Mesenchymal stem cell (in vitro differentiated cells and primary cell): ENCODE measurements around the gene MFRP.

Experiments
- DNase-seq: peaks from one replicate; pipeline ENCODE4 v3.0.0-alpha.2; 2013
- H2AFZ ChIP-seq: one replicate; pipeline ENCODE4 v1.6.1; 2013; ENCODE audit warnings: low read depth, mild to moderate bottlenecking, control low read depth, inconsistent platforms, low read length, moderate library complexity
- H2AK5ac ChIP-seq: 2 replicates; pipeline ENCODE4 v1.6.1; 2013; ENCODE audit warnings: low read length, moderate library complexity, mild to moderate bottlenecking, inconsistent platforms; ENCODE audit not compliant: severe bottlenecking
- H2BK120ac ChIP-seq: one replicate; pipeline ENCODE4 v1.6.1; 2013; ENCODE audit warnings: low read depth, mild to moderate bottlenecking, inconsistent platforms, low read length, moderate library complexity
- H2BK12ac ChIP-seq, 2 experiments: one replicate each; pipeline ENCODE4 v1.6.1; 2013; ENCODE audit warnings: inconsistent platforms in 2 of 2, low read length in 2 of 2, mild to moderate bottlenecking in 2 of 2, moderate library complexity in 2 of 2, control low read depth in 1 of 2
- H2BK15ac ChIP-seq: one replicate; pipeline ENCODE4 v1.6.1; 2013; ENCODE audit warnings: mild to moderate bottlenecking, low read depth, inconsistent platforms; ENCODE audit not compliant: poor library complexity, severe bottlenecking
- H2BK5ac ChIP-seq: 2 replicates; pipeline ENCODE4 v1.6.1; 2013; ENCODE audit warnings: low read depth, mild to moderate bottlenecking, low read length, control low read depth, inconsistent platforms; ENCODE audit not compliant: poor library complexity, severe bottlenecking
- H3K14ac ChIP-seq, 2 experiments: one replicate each; pipeline ENCODE4 v1.6.1; 2013; ENCODE audit warnings: inconsistent platforms in 2 of 2, low read length in 2 of 2, control low read depth in 1 of 2, mild to moderate bottlenecking in 1 of 2, moderate library complexity in 1 of 2
- H3K18ac ChIP-seq, 2 experiments: one replicate each; pipeline ENCODE4 v1.6.1; 2013; ENCODE audit warnings: inconsistent platforms in 2 of 2, low read length in 2 of 2, control low read depth in 1 of 2, low read depth in 1 of 2, mild to moderate bottlenecking in 1 of 2
- H3K23ac ChIP-seq, 2 experiments: one replicate each; pipeline ENCODE4 v1.6.1; 2013; ENCODE audit warnings: inconsistent platforms in 2 of 2, low read length in 2 of 2, mild to moderate bottlenecking in 2 of 2, moderate library complexity in 2 of 2, control low read depth in 1 of 2
- H3K27ac ChIP-seq: 2 replicates; pipeline ENCODE4 v1.5.1; 2013; ENCODE audit warnings: mild to moderate bottlenecking, moderate library complexity, low read length, control low read depth, inconsistent platforms; ENCODE audit not compliant: poor library complexity, severe bottlenecking
- H3K27me3 ChIP-seq, 2 experiments: 2 replicates each; pipeline versions ENCODE4 v1.6.1 to v1.7.0; 2013; ENCODE audit warnings: low read length in 2 of 2, mild to moderate bottlenecking in 2 of 2, moderate library complexity in 2 of 2, control low read depth in 1 of 2, inconsistent platforms in 1 of 2; ENCODE audit not compliant: control insufficient read depth in 1 of 2, insufficient read depth in 1 of 2
- H3K36me3 ChIP-seq, 2 experiments: 2 replicates each; pipeline versions ENCODE4 v1.6.1 to v1.7.0; 2013; ENCODE audit warnings: low read length in 2 of 2, control low read depth in 1 of 2, inconsistent platforms in 1 of 2, low read depth in 1 of 2, mild to moderate bottlenecking in 1 of 2; ENCODE audit not compliant: insufficient read depth in 2 of 2, control insufficient read depth in 1 of 2
- H3K4ac ChIP-seq, 2 experiments: one replicate each; pipeline ENCODE4 v1.6.1; 2013; ENCODE audit warnings: inconsistent platforms in 2 of 2, low read length in 2 of 2, mild to moderate bottlenecking in 2 of 2, moderate library complexity in 2 of 2, control low read depth in 1 of 2, low read depth in 1 of 2
- H3K4me1 ChIP-seq: 2 replicates; pipeline ENCODE4 v1.6.1; 2013; ENCODE audit warnings: low read depth, low read length, control low read depth; ENCODE audit not compliant: control insufficient read depth, insufficient read depth
- H3K4me2 ChIP-seq: 2 replicates; pipeline ENCODE4 v1.6.1; 2013; ENCODE audit warnings: low read length, mild to moderate bottlenecking, inconsistent platforms; ENCODE audit not compliant: poor library complexity, severe bottlenecking
- H3K4me3 ChIP-seq, 2 experiments: 2 replicates each; pipeline versions ENCODE4 v1.5.1 to v1.7.0; 2013; ENCODE audit warnings: low read length in 2 of 2, mild to moderate bottlenecking in 2 of 2, control low read depth in 1 of 2, low read depth in 1 of 2; ENCODE audit not compliant: insufficient read depth in 1 of 2
- H3K79me1 ChIP-seq: replicated peaks from 2 replicates; pipeline ENCODE4 v1.6.1; 2013; ENCODE audit warnings: mild to moderate bottlenecking, control low read depth, low read length, inconsistent platforms; ENCODE audit not compliant: poor library complexity, severe bottlenecking
- H3K9ac ChIP-seq: 2 replicates; pipeline ENCODE4 v1.7.0; 2013; ENCODE audit warnings: mild to moderate bottlenecking, low read length, moderate library complexity
- H3K9me3 ChIP-seq: 2 replicates; pipeline ENCODE4 v1.7.0; 2013; ENCODE audit warnings: mild to moderate bottlenecking, low read length; ENCODE audit not compliant: control insufficient read depth
- H4K8ac ChIP-seq: one replicate; pipeline ENCODE4 v1.6.1; 2013; ENCODE audit warnings: inconsistent platforms, mild to moderate bottlenecking, low read length, moderate library complexity
- H4K91ac ChIP-seq: one replicate; pipeline ENCODE4 v1.6.1; 2013; ENCODE audit warnings: mild to moderate bottlenecking, low read length, inconsistent platforms
- WGBS: methylation state at CpG from one replicate; pipeline ENCODE4 v1.1.7; 2013; ENCODE audit warnings: mixed read lengths; 5-methylcytosine and 5-hydroxymethylcytosine counted together

The MFRP gene

DNA sequence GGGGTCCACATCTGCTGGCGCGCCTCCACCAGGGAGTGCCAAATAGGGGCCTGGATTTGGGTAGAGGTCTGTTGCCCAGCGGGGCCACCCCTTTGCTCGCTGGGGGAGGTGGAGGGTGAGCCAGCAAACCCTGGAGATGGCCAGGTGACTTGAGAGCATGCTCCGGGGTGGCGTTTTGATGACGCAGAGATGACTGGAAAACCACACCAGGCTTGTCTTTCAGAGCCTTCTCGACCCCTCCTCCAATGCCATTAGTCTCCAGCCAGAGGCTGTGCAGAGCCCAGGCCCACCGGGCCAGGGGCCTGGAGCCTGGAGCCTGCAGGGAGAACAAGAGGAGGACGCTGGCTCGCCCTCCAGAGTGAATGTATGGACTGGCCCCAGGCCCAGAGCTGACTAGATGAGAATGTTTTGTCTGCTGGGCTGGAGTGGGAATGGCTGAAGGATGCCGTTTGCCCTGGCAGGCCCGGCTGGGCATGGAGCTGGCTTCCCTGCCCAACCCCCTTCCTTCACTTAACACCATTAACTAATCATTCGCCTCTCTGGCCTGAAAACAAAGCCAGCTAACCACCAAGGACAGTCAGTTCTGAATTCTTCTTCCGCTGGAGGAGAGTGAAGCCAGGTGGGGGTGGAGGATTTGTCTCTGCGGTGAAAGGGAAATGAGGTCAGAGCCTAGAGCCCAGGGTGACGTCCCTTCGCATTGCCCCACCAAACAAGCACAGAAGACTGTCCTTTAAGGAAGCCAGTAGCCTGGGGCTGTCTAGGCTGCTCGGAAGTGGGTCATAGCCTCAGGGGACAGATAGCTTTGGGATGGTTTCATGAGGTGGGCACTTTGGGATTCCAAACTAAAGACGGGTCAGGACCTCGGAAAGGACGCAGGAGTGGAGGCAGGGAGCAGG, 28.0 kb downstream of the MFRP start:
- Histone ChIP-seq H3K4ac (peak overlapping the region in 1 of 2 experiments; percentile 5), H2AFZ (no peak overlapping the region), H3K27ac (peak overlapping the region; percentile 31), H3K36me3 (peaks cover 0 to 12% of the 10 kb centered on the region in 2 experiments), H2BK120ac (no peak overlapping the region), H3K14ac (peak overlapping the region in 1 of 2 experiments; percentile 20), H3K9me3 (no peaks in the 10 kb centered on the region), H3K79me1 (peaks cover 16% of the 10 kb centered on the region), H3K18ac (peak overlapping the region; percentile 59 to 81), H3K9ac (no peak overlapping the region), H4K8ac (peak overlapping the region; percentile 81), H3K27me3 (peaks cover 0 to 40% of the 10 kb centered on the region in 2 experiments), H2BK12ac (peak overlapping the region in 1 of 2 experiments; percentile 85), H2BK5ac (no peak overlapping the region), H3K4me3 (no peak overlapping the region), H2AK5ac (peak overlapping the region; percentile 31), H4K91ac (peak overlapping the region; percentile 83), H3K23ac (no peak overlapping the region), H3K4me2 (peak overlapping the region; percentile 12), H2BK15ac (no peak overlapping the region), H3K4me1 (peaks cover 54% of the 10 kb centered on the region)
- peak; percentile 91 for DNase-seq
- WGBS, result 36% methylated on average over 16 of the region's 22 CpGs

DNA sequence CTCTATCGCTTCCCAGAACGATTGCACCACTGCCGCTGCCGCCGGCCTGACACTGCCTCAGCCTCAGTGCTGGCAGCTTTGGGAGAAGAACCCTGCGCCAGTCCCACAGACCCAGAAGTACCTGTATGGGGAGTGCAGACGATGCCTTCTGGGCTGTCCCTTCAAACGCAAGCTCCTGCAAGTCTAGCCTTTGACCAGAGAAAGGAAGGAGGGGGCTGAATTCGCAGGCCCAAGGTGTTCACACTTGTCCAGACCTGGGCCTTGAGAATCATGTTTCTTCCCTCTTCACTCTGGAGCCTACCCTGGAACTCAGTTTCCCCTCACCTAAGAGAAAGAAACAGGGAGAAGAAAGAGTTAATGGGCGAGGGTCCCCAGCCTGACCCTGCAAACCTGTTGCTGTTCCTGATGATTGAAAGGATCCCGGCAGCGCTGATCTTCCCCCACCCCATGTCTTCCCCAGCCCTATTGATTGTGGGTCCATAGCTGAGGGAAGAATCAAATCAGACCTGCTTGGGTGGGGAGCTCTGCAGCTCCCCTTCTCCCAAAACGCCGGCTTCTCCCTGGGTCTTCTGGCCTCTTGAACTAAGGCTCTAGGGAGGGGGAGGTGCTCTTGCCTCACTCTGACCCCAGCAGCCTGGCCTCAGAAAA, 28.8 kb downstream of the MFRP start:
- H3K14ac ChIP-seq, result no peak overlapping the region
- no peak overlapping the region for H2BK120ac ChIP-seq
- no peak overlapping the region for H4K8ac ChIP-seq
- H3K4ac ChIP-seq, result peak overlapping the region in 1 of 2 experiments; percentile 47
- H2AK5ac ChIP-seq, result no peak overlapping the region
- no peak overlapping the region for H3K4me3 ChIP-seq
- H4K91ac ChIP-seq, result no peak overlapping the region
- no peak for DNase-seq
- H3K27me3 ChIP-seq, result peaks cover 0 to 43% of the 10 kb centered on the region in 2 experiments
- peak overlapping the region in 1 of 2 experiments; percentile 51 for H2BK12ac ChIP-seq
- H3K79me1 ChIP-seq, result peaks cover 16% of the 10 kb centered on the region
- no peak overlapping the region for H3K9ac ChIP-seq
- no peak overlapping the region for H3K23ac ChIP-seq
- H2BK15ac ChIP-seq, result no peak overlapping the region
- H3K4me2 ChIP-seq, result no peak overlapping the region
- peaks cover 0 to 15% of the 10 kb centered on the region in 2 experiments for H3K36me3 ChIP-seq
- H2AFZ ChIP-seq, result no peak overlapping the region
- H3K18ac ChIP-seq, result peak overlapping the region in 1 of 2 experiments; percentile 54
- peaks cover 51% of the 10 kb centered on the region for H3K4me1 ChIP-seq
- 41% methylated on average over 11 of the region's 14 CpGs for whole genome bisulfite sequencing
- H3K27ac ChIP-seq, result no peak overlapping the region
- no peak overlapping the region for H2BK5ac ChIP-seq
- no peaks in the 10 kb centered on the region for H3K9me3 ChIP-seq

DNA sequence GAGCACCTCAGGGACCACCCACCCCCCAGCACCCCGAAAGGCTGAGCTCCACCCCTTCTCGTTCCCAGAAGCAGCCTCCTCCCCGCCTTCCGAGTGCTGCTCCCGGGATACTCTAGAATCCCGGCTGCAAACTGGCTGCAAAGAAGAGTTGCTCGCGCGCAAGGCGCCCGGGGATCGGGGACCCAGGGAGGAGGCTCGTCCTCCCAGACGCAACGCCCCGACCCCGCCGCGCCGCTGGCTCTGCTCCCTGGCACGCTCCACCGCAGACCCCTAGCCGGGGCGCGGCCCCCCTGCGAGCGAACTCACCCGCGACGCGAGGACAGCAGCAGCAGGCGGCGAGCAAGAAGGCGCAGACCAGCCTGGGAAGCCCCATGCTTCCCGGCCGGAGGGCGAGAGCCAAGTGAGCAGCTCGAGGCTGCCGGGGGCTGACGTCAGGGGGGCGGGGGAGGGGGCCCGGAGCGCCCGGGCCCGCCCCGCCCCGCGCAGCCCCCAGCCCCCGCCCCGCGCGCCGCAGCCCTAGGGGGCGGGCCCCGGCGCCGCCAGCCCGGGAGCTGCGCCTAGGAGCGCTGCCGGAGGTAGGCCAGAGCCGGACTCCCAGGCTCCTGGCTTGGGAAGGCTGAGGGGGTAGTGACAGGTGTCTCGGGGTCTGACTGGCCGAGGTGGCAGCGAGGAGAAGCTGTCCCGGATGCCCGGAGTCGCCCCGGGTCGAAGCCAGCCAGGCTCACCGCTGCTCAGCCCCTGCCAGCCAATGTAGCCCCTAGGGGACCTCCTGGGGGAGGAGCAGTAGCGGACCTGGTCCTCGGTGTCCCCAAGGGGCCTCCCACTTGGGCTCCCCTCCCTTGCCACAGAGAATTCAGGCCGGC, 29.5 kb downstream of the MFRP start, which contains the start of gene MCAM:
MCAM (minus strand) TSS at position 402 of the 863 bp plus-strand sequence; CDS start at position 373, 29 bp downstream.
- H3K4me1 ChIP-seq, result peaks cover 51% of the 10 kb centered on the region
- H3K9me3 ChIP-seq, result no peaks in the 10 kb centered on the region
- peak within 1 kb of the TSS; percentile 54 to 79 for H3K18ac ChIP-seq
- peak within 1 kb of the TSS; percentile 12 for H4K8ac ChIP-seq
- peak within 1 kb of the TSS; percentile 64 for H3K4me2 ChIP-seq
- no peak within 1 kb of the TSS for H3K9ac ChIP-seq
- DNase-seq, result peak; percentile 71
- H2BK120ac ChIP-seq, result no peak within 1 kb of the TSS
- H3K27me3 ChIP-seq, result peaks cover 0 to 50% of the 10 kb centered on the region in 2 experiments
- peak within 1 kb of the TSS in 1 of 2 experiments; percentile 79 for H3K23ac ChIP-seq
- H2BK5ac ChIP-seq, result no peak within 1 kb of the TSS
- peak within 1 kb of the TSS in 1 of 2 experiments; percentile 58 for H2BK12ac ChIP-seq
- H3K4ac ChIP-seq, result peak within 1 kb of the TSS in 1 of 2 experiments; percentile 47
- peak within 1 kb of the TSS; percentile 23 for H2AK5ac ChIP-seq
- H3K27ac ChIP-seq, result no peak within 1 kb of the TSS
- H2AFZ ChIP-seq, result peak within 1 kb of the TSS; percentile 55
- peaks cover 0 to 22% of the 10 kb centered on the region in 2 experiments for H3K36me3 ChIP-seq
- 2% methylated on average over 52 of the region's 74 CpGs for WGBS
- H3K14ac ChIP-seq, result peak within 1 kb of the TSS in 1 of 2 experiments; percentile 63
- H2BK15ac ChIP-seq, result no peak within 1 kb of the TSS
- H3K4me3 ChIP-seq, result peak within 1 kb of the TSS; percentile 49 to 77
- peak within 1 kb of the TSS; percentile 22 for H4K91ac ChIP-seq
- peaks cover 16% of the 10 kb centered on the region for H3K79me1 ChIP-seq
